ENCODE data around the gene CFAP46. TPM values are rescaled to one million over a fixed set of nuclear protein-coding genes. Genes with fewer than 3 reads are reported as not detected.

The CFAP46 gene
- polyA plus RNA-seq, 3 donors, result 0.07 TPM; not detected in 2

GRCh38 chr10:132899751-132900065 lies 42.7 kb downstream of the CFAP46 start:
- Mint-ChIP-seq H3K4me1 (peaks cover 2% of the 10 kb centered on the region), H3K36me3 (no peaks in the 10 kb centered on the region), H3K27ac (no peak overlapping the region), H3K9me3 (peaks cover 0 to 15% (median 5%) of the 10 kb centered on the region in 7 donors), H3K4me3 (no peak overlapping the region), H3K27me3 (ENCODE audit: low read depth in 3 of 3) (peaks cover 6 to 7% (median 7%) of the 10 kb centered on the region in 3 donors)
- H3K9ac ChIP-seq (ENCODE audit: insufficient read depth, low read length, poor library complexity, severe bottlenecking), result no peak overlapping the region
- no peaks in the 10 kb centered on the region for H3K36me3 ChIP-seq (replicated peaks in 1 of 2; ENCODE audit: control insufficient read depth in 1 of 2, insufficient read depth in 2 of 2, low read length in 2 of 2)
- no peaks in the 10 kb centered on the region for H4K20me1 ChIP-seq (ENCODE audit: insufficient read depth, low read length)
- WGBS (ENCODE audit: insufficient coverage), result 100% methylated on average over 3 of the region's 7 CpGs
- intact Hi-C loops (cut with micrococcal nuclease), result no loop called here
- H3K4me2 ChIP-seq (replicated peaks; ENCODE audit: extremely low read depth, low read length, poor library complexity, severe bottlenecking), result no peak overlapping the region
- H3K27ac ChIP-seq (ENCODE audit: low read depth in 1 of 2, low read length in 2 of 2), result no peak overlapping the region
- no peaks in the 10 kb centered on the region for H3K9me3 ChIP-seq (replicated peaks in 1 of 2; ENCODE audit: control insufficient read depth in 1 of 2, insufficient read depth in 1 of 2, low read length in 2 of 2)
- TF ChIP-seq, protein P1, sequence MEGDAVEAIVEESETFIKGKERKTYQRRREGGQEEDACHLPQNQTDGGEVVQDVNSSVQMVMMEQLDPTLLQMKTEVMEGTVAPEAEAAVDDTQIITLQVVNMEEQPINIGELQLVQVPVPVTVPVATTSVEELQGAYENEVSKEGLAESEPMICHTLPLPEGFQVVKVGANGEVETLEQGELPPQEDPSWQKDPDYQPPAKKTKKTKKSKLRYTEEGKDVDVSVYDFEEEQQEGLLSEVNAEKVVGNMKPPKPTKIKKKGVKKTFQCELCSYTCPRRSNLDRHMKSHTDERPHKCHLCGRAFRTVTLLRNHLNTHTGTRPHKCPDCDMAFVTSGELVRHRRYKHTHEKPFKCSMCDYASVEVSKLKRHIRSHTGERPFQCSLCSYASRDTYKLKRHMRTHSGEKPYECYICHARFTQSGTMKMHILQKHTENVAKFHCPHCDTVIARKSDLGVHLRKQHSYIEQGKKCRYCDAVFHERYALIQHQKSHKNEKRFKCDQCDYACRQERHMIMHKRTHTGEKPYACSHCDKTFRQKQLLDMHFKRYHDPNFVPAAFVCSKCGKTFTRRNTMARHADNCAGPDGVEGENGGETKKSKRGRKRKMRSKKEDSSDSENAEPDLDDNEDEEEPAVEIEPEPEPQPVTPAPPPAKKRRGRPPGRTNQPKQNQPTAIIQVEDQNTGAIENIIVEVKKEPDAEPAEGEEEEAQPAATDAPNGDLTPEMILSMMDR (IDR thresholded peaks at IDR 0.05), result no peak
- no peak overlapping the region for H3K4me3 ChIP-seq (replicated peaks in 1 of 3; ENCODE audit: low read depth in 2 of 3, low read length in 3 of 3)
- H3K4me1 ChIP-seq (ENCODE audit: control insufficient read depth in 1 of 2, insufficient read depth in 2 of 2, low read length in 2 of 2), result no peaks in the 10 kb centered on the region
- no peaks in the 10 kb centered on the region for H3K27me3 ChIP-seq (ENCODE audit: control insufficient read depth in 2 of 2, insufficient read depth in 2 of 2, low read length in 2 of 2)
- H2AFZ ChIP-seq (ENCODE audit: insufficient read depth, low read depth, low read length, poor library complexity, severe bottlenecking), result no peak overlapping the region
- no peak for DNase-seq
- no peaks in the 10 kb centered on the region for H3K79me2 ChIP-seq (ENCODE audit: insufficient read depth, low read length)

GRCh38 chr10:132899054-132899750 lies 43.2 kb downstream of the CFAP46 start:
- Histone ChIP-seq H3K4me1 (ENCODE audit: control insufficient read depth in 1 of 2, insufficient read depth in 2 of 2, low read length in 2 of 2) (no peaks in the 10 kb centered on the region), H3K27me3 (ENCODE audit: control insufficient read depth in 2 of 2, insufficient read depth in 2 of 2, low read length in 2 of 2) (no peaks in the 10 kb centered on the region), H3K36me3 (replicated peaks in 1 of 2; ENCODE audit: control insufficient read depth in 1 of 2, insufficient read depth in 2 of 2, low read length in 2 of 2) (no peaks in the 10 kb centered on the region), H4K20me1 (ENCODE audit: insufficient read depth, low read length) (no peaks in the 10 kb centered on the region), H3K4me2 (replicated peaks; ENCODE audit: extremely low read depth, low read length, poor library complexity, severe bottlenecking) (no peak overlapping the region), H3K27ac (ENCODE audit: low read depth in 1 of 2, low read length in 2 of 2) (no peak overlapping the region), H3K4me3 (replicated peaks in 1 of 3; ENCODE audit: low read depth in 2 of 3, low read length in 3 of 3) (no peak overlapping the region), H2AFZ (ENCODE audit: insufficient read depth, low read depth, low read length, poor library complexity, severe bottlenecking) (no peak overlapping the region), H3K79me2 (ENCODE audit: insufficient read depth, low read length) (no peaks in the 10 kb centered on the region), H3K9ac (ENCODE audit: insufficient read depth, low read length, poor library complexity, severe bottlenecking) (no peak overlapping the region), H3K9me3 (replicated peaks in 1 of 2; ENCODE audit: control insufficient read depth in 1 of 2, insufficient read depth in 1 of 2, low read length in 2 of 2) (no peaks in the 10 kb centered on the region)
- Mint-ChIP-seq H3K27me3 (ENCODE audit: low read depth in 3 of 3) (peaks cover 6 to 10% (median 10%) of the 10 kb centered on the region in 3 donors), H3K4me3 (no peak overlapping the region), H3K27ac (no peak overlapping the region), H3K4me1 (no peaks in the 10 kb centered on the region), H3K36me3 (no peaks in the 10 kb centered on the region), H3K9me3 (peaks cover 0 to 12% (median 4%) of the 10 kb centered on the region in 7 donors)
- no peak for DNase-seq
- intact Hi-C loops (cut with micrococcal nuclease), result no loop called here
- TF ChIP-seq, protein P1 (IDR thresholded peaks at IDR 0.05), result no peak
- 94% methylated on average over 26 of the region's 30 CpGs for WGBS (ENCODE audit: insufficient coverage)

All from CD14-positive monocyte (primary cell).